Smooth muscle cell (in vitro differentiated cells): ENCODE data around the gene REV1. TPM values are rescaled to one million over a fixed set of nuclear protein-coding genes. Genes with fewer than 3 reads are reported as not detected.

ENCODE experiments used
- DNase-seq: peaks from one replicate; lab custom pipeline; 2025; ENCODE audit not compliant: unreplicated experiment; lab: John Stamatoyannopoulos, UW
- H2AFZ ChIP-seq: fragments of 200-600 bp; sonication (generic); 2 replicates; pipeline ENCODE4 v1.6.0; 2016; ENCODE audit warnings: antibody characterized with exemption, low read depth, mild to moderate bottlenecking
- H3F3A ChIP-seq: fragments of 200-600 bp; sonication (generic); 2 replicates; pipeline ENCODE4 v1.6.0; 2017; ENCODE audit warnings: antibody characterized with exemption, low read depth
- H3K27ac ChIP-seq: fragments of 200-600 bp; sonication (generic); 2 replicates; pipeline ENCODE4 v1.5.1; 2016; ENCODE audit warnings: low read depth, mild to moderate bottlenecking
- H3K27me3 ChIP-seq: fragments of 200-600 bp; sonication (generic); 2 replicates; pipeline ENCODE4 v1.6.1; 2016; ENCODE audit warnings: low read depth, mild to moderate bottlenecking
- H3K36me3 ChIP-seq: fragments of 200-600 bp; sonication (generic); 2 replicates; pipeline ENCODE4 v1.5.1; 2016; ENCODE audit warnings: low read depth
- H3K4me1 ChIP-seq: fragments of 200-600 bp; sonication (generic); 2 replicates; pipeline ENCODE4 v1.5.1; 2016; ENCODE audit warnings: low read depth
- H3K4me2 ChIP-seq: fragments of 200-600 bp; sonication (generic); 2 replicates; pipeline ENCODE4 v1.6.0; 2016; ENCODE audit warnings: mild to moderate bottlenecking
- H3K4me3 ChIP-seq: fragments of 200-600 bp; sonication (generic); 2 replicates; pipeline ENCODE4 v1.5.1; 2016; ENCODE audit warnings: mild to moderate bottlenecking
- H3K79me2 ChIP-seq: fragments of 200-600 bp; sonication (generic); 2 replicates; pipeline ENCODE4 v1.6.0; 2016; ENCODE audit warnings: low read depth, mild to moderate bottlenecking
- H3K9ac ChIP-seq: fragments of 200-600 bp; sonication (generic); 2 replicates; pipeline ENCODE4 v1.6.0; 2016; ENCODE audit warnings: low read depth
- H3K9me3 ChIP-seq: fragments of 200-600 bp; sonication (generic); replicated peaks from 2 replicates; pipeline ENCODE4 v1.5.1; 2016; ENCODE audit warnings: low read depth
- H4K20me1 ChIP-seq: fragments of 200-600 bp; sonication (generic); 2 replicates; pipeline ENCODE4 v1.6.0; 2016; ENCODE audit warnings: low read depth
- CTCF ChIP-seq: fragments of 200-600 bp; sonication (generic); IDR thresholded peaks from 2 replicates; pipeline ENCODE4 v1.5.1; 2017; ENCODE audit warnings: borderline replicate concordance, mild to moderate bottlenecking, antibody characterized with exemption; ENCODE audit not compliant: insufficient read depth, poor library complexity, severe bottlenecking
- WGBS: methylation state at CpG from one replicate; pipeline ENCODE4 v1.1.7; 2016; ENCODE audit warnings: low lambda C conversion rate; 5-methylcytosine and 5-hydroxymethylcytosine counted together
- polyA plus RNA-seq: library from polyadenylated mRNA; unstranded; fragments of >200 nt; fragmentation: Nextera tagmentation; extraction: Ambion mirVana; gene quantifications from 2 replicates; pipeline ENCODE4 v1.2.1, GENCODE V29; 2016
- total RNA-seq: library from RNA; depleted of rRNA; stranded (reverse); fragments of >200 nt; gene quantifications from 2 replicates; pipeline ENCODE4 v1.2.3, GENCODE V29; 2014

Gene REV1
- total and polyA plus RNA-seq, 2 experiments from 2014 or later, result 9.5 to 20.6 TPM

GRCh38 chr2:99398303-99398702 is 91.5 kb downstream of the REV1 start:
- peaks cover 4% of the 10 kb centered on the region for H3F3A ChIP-seq
- peaks cover 49% of the 10 kb centered on the region for H3K36me3 ChIP-seq
- no peak overlapping the region for H3K9ac ChIP-seq
- H3K9me3 ChIP-seq, result no peaks in the 10 kb centered on the region
- no peak overlapping the region for H3K4me3 ChIP-seq
- H3K27me3 ChIP-seq, result no peaks in the 10 kb centered on the region
- no peak overlapping the region for H3K27ac ChIP-seq
- no peak overlapping the region for H2AFZ ChIP-seq
- DNase-seq, result no peak
- TF ChIP-seq CTCF, result no peak
- H3K4me2 ChIP-seq, result no peak overlapping the region
- H4K20me1 ChIP-seq, result no peaks in the 10 kb centered on the region
- no peaks in the 10 kb centered on the region for H3K4me1 ChIP-seq
- 98% methylated on average over 5 of the region's 5 CpGs for WGBS
- H3K79me2 ChIP-seq, result no peaks in the 10 kb centered on the region

- Histone ChIP-seq H3K27me3 (no peaks in the 10 kb centered on the region), H3K9me3 (no peaks in the 10 kb centered on the region), H3K27ac (no peak overlapping the region), H2AFZ (no peak overlapping the region), H3K36me3 (peaks cover 44% of the 10 kb centered on the region), H3K9ac (no peak overlapping the region), H3F3A (peaks cover 4% of the 10 kb centered on the region), H3K4me3 (no peak overlapping the region), H3K4me2 (no peak overlapping the region), H3K79me2 (no peaks in the 10 kb centered on the region), H3K4me1 (no peaks in the 10 kb centered on the region), H4K20me1 (no peaks in the 10 kb centered on the region)
- TF ChIP-seq CTCF, result no peak
- WGBS, result 88% methylated on average over 3 of the region's 3 CpGs
- no peak for DNase-seq
Measured at GRCh38 chr2:99397266-99397920, 92.4 kb downstream of the REV1 start.

GRCh38 chr2:99395589-99396130 is 94.2 kb downstream of the REV1 start:
- Histone ChIP-seq H3K9ac (no peak overlapping the region), H3F3A (peaks cover 4% of the 10 kb centered on the region), H3K27me3 (no peaks in the 10 kb centered on the region), H3K4me1 (no peaks in the 10 kb centered on the region), H3K27ac (no peak overlapping the region), H3K79me2 (no peaks in the 10 kb centered on the region), H3K4me3 (no peak overlapping the region), H2AFZ (no peak overlapping the region), H3K9me3 (no peaks in the 10 kb centered on the region), H4K20me1 (no peaks in the 10 kb centered on the region), H3K4me2 (no peak overlapping the region), H3K36me3 (peaks cover 40% of the 10 kb centered on the region)
- DNase-seq, result no peak
- WGBS, result 93% methylated on average over 3 of the region's 3 CpGs
- TF ChIP-seq CTCF, result no peak

- peaks cover 6% of the 10 kb centered on the region for H3K79me2 ChIP-seq
- no peak overlapping the region for H2AFZ ChIP-seq
- H3K27ac ChIP-seq, result no peak overlapping the region
- 87% methylated on average over 3 of the region's 3 CpGs for WGBS
- no peak overlapping the region for H3K9ac ChIP-seq
- H3K4me3 ChIP-seq, result no peak overlapping the region
- DNase-seq, result no peak
- H3K4me1 ChIP-seq, result no peaks in the 10 kb centered on the region
- TF ChIP-seq CTCF, result no peak
- peaks cover 17% of the 10 kb centered on the region for H3K36me3 ChIP-seq
- H3K4me2 ChIP-seq, result no peak overlapping the region
- no peaks in the 10 kb centered on the region for H3F3A ChIP-seq
- no peaks in the 10 kb centered on the region for H3K27me3 ChIP-seq
- H3K9me3 ChIP-seq, result no peaks in the 10 kb centered on the region
- H4K20me1 ChIP-seq, result peaks cover 7% of the 10 kb centered on the region
Measured at GRCh38 chr2:99389946-99390345, 99.9 kb downstream of the REV1 start.
